ENCODE measurements around the gene TRAP1. TPM values are rescaled to one million over a fixed set of nuclear protein-coding genes. Genes with fewer than 3 reads are reported as not detected.

Gene TRAP1
- total and polyA plus RNA-seq, 9 donors = 56.3 to 102 (median 76.7) TPM

GRCh38 chr16:3674513-3675295 lies 42.6 kb downstream of the TRAP1 start:
- Histone ChIP-seq H3K9me3 (no peaks in the 10 kb centered on the region), H3K27ac (no peak overlapping the region), H3K4me3 (no peak overlapping the region), H3K27me3 (no peaks in the 10 kb centered on the region), H3K4me1 (ENCODE audit: insufficient read depth) (no peaks in the 10 kb centered on the region), H3K36me3 (no peaks in the 10 kb centered on the region)
- intact Hi-C loops (cut with DNase I) = no loop called here
- TF ChIP-seq EP300 (IDR thresholded peaks at IDR 0.05) (no peak), CTCF (IDR thresholded peaks at IDR 0.05) (no peak), POLR2A (IDR thresholded peaks at IDR 0.05) (no peak)
- no peak for DNase-seq
- WGBS, 3 donors = 88 to 91% (median 90%) methylated on average over 33 to 34 of the region's 34 CpGs

- Histone ChIP-seq H3K27me3 (no peaks in the 10 kb centered on the region), H3K27ac (no peak overlapping the region), H3K4me1 (ENCODE audit: insufficient read depth) (no peaks in the 10 kb centered on the region), H3K9me3 (no peaks in the 10 kb centered on the region), H3K4me3 (no peak overlapping the region), H3K36me3 (no peaks in the 10 kb centered on the region)
- DNase-seq = no peak
- TF ChIP-seq CTCF (IDR thresholded peaks at IDR 0.05) (no peak), POLR2A (IDR thresholded peaks at IDR 0.05) (no peak), EP300 (IDR thresholded peaks at IDR 0.05) (no peak)
- 80 to 90% (median 82%) methylated on average over 13 of the region's 13 CpGs for WGBS, 3 donors
- intact Hi-C loops (cut with DNase I) = no loop called here
Observed at GRCh38 chr16:3673676-3674377, 43.5 kb downstream of the TRAP1 start.

- no peaks in the 10 kb centered on the region for H3K9me3 ChIP-seq
- no peaks in the 10 kb centered on the region for H3K27me3 ChIP-seq
- 90 to 94% (median 91%) methylated on average over 18 of the region's 18 CpGs for WGBS, 3 donors
- no peaks in the 10 kb centered on the region for H3K4me1 ChIP-seq (ENCODE audit: insufficient read depth)
- TF ChIP-seq POLR2A (IDR thresholded peaks at IDR 0.05) (no peak), EP300 (IDR thresholded peaks at IDR 0.05) (no peak), CTCF (IDR thresholded peaks at IDR 0.05) (no peak)
- no peaks in the 10 kb centered on the region for H3K36me3 ChIP-seq
- no peak overlapping the region for H3K27ac ChIP-seq
- no peak overlapping the region for H3K4me3 ChIP-seq
- intact Hi-C loops (cut with DNase I) = no loop called here
- DNase-seq = no peak
Observed at GRCh38 chr16:3673201-3673600, 44.1 kb downstream of the TRAP1 start.

- Histone ChIP-seq H3K27me3 (no peaks in the 10 kb centered on the region), H3K9me3 (no peaks in the 10 kb centered on the region), H3K27ac (no peak overlapping the region), H3K36me3 (no peaks in the 10 kb centered on the region), H3K4me3 (no peak overlapping the region), H3K4me1 (ENCODE audit: insufficient read depth) (no peaks in the 10 kb centered on the region)
- DNase-seq = no peak
- 91 to 94% (median 92%) methylated on average over 24 to 26 of the region's 26 CpGs for WGBS, 3 donors
- TF ChIP-seq POLR2A (IDR thresholded peaks at IDR 0.05) (no peak), EP300 (IDR thresholded peaks at IDR 0.05) (no peak), CTCF (IDR thresholded peaks at IDR 0.05) (no peak)
- intact Hi-C loops (cut with DNase I) = no loop called here
Observed at GRCh38 chr16:3672571-3673041, 44.7 kb downstream of the TRAP1 start.

All from ovary (tissue), 9 donors.